IPS-NIHi7 (cell line): ENCODE results near the gene LAMTOR1.

Source experiments
- DNase-seq: peaks from one replicate; pipeline ENCODE4 v3.0.0; 2012; ENCODE audit warnings: mixed read lengths; ENCODE audit errors: extremely low spot score

Gene LAMTOR1

DNA sequence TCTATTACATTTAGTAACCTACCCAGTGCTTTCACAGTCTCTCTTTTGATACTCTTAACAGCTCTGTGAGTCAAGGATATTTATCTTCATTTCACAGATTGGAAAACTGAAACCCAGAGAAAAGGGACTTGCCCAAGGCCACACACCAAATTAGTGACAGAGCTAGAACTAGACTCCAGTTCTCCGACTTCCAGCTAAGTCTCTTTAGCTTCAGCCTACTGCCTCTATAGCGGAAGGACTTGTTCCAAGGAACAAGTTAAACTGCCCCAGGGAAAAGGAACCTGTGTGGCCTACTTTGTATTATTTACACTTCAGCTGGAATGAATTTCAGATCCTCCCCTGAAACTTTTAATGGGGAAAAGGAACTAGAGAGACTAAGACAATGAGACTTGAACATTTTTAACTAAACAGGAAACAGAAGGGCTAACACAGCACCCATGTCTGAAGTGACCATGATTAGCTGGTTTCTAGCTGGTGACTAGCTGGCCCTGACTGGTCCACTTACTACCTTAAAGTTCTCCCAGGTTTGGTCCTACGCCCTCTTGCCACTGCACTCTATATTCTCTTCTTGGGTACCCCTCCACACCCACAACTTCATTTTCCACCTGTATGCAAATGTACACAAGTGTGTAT, 21.2 kb downstream of the LAMTOR1 start:
- no peak for DNase-seq

- DNase-seq, result no peak
Measured at GRCh38 chr11:72081184-72081644, 21.9 kb downstream of the LAMTOR1 start.

- DNase-seq, result peak; percentile 91
Measured at GRCh38 chr11:72080326-72081183, 22.5 kb downstream of the LAMTOR1 start, which contains the start of the genes LRRC51 and NUMA1. LRRC51 (plus strand) TSS chr11:72080850; CDS start chr11:72089084, 8,234 bp downstream. NUMA1 (minus strand) TSS chr11:72080542; CDS start chr11:72035943, 44,599 bp downstream.

GRCh38 chr11:72079819-72080325, 23.2 kb downstream of the LAMTOR1 start:
- DNase-seq, result peak; percentile 54

DNA sequence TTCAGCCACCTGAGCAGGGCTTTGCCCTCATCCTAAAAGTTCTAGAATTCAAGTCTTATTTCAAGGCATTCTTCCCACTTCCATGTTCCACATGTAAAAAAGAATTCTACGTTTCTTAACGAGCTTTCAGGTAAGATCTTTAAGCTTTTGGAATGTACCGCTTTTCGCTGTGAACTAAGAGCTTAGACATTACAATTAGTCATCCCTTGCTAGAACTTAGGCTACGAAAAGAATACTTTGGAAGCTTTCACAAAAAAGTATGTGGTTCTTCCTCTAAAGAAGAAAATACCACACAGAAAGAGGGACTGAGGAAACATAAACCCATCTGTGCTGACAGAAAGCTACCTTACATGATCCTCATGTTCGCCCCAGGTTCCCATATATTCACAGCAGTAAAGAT, 24.6 kb downstream of the LAMTOR1 start:
- DNase-seq, result no peak

GRCh38 chr11:72075756-72076155, 27.3 kb downstream of the LAMTOR1 start:
- no peak for DNase-seq

GRCh38 chr11:72075109-72075508, 28.0 kb downstream of the LAMTOR1 start:
- DNase-seq, result no peak

- no peak for DNase-seq
Measured at GRCh38 chr11:72072348-72072747, 30.7 kb downstream of the LAMTOR1 start.

- no peak for DNase-seq
Measured at GRCh38 chr11:72070491-72070890, 32.6 kb downstream of the LAMTOR1 start.

DNA sequence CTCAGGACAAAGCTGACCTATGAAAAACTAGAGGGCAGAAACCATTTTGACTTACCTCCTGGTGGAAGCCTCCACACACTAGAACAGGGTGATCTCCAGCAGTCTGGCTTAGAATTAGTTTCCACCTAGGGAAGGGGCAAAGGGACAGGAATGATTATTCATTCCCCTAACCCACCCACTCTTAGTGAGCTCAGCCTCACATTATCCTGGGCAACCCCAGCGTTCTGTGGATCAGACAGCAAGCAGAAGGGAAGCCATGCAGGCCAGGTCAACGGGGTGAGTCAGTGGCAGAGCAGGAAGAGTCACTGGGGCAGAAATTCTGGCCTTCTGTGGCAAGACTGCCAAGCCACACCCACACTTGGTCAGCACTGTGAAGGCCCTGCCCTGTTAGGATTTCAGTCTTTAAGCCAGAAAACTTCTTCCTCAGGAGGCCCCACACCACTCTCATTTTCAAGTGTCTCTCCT, 33.3 kb downstream of the LAMTOR1 start:
- DNase-seq, result peak; percentile 35

DNA sequence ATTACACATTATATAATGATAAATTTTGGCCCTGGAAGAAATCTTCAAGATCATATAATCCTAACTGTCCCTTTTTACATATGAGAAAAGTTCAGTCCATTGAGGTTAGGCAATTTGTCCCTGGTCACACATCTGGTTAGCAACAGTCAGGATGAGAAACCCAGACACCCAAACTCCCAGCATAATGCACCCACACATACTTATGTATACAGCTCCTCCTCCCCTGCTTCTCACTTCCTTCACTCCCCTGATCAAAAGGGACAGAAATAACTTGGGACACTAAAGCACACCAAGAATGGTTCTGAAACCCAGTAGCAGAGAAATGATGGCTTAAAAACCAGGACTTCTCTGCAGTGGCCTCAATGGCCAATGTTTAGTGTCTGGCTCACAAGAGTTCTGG, 33.9 kb downstream of the LAMTOR1 start:
- no peak for DNase-seq

GRCh38 chr11:72067676-72068075, 35.4 kb downstream of the LAMTOR1 start:
- no peak for DNase-seq

GRCh38 chr11:72067266-72067665, 35.8 kb downstream of the LAMTOR1 start:
- no peak for DNase-seq

DNA sequence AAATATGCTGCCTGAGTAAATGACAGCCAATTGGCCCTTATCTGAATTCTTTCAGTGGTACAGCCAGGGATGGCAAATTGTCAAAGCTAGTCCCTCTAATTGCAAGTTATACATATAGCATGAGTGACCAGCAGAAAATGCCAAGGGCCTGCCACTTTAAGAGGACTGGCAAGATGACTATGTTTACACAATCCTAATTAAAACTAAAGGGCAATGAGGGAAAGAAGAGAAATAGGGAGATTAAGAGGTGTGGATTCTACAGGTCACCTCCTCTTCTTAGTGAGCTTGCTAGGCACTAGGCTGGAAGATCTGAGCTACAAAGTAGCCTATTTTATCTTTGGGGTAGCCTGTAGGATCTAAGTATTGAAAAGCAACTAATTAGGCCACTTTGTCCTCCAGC, 36.2 kb downstream of the LAMTOR1 start:
- no peak for DNase-seq

DNA sequence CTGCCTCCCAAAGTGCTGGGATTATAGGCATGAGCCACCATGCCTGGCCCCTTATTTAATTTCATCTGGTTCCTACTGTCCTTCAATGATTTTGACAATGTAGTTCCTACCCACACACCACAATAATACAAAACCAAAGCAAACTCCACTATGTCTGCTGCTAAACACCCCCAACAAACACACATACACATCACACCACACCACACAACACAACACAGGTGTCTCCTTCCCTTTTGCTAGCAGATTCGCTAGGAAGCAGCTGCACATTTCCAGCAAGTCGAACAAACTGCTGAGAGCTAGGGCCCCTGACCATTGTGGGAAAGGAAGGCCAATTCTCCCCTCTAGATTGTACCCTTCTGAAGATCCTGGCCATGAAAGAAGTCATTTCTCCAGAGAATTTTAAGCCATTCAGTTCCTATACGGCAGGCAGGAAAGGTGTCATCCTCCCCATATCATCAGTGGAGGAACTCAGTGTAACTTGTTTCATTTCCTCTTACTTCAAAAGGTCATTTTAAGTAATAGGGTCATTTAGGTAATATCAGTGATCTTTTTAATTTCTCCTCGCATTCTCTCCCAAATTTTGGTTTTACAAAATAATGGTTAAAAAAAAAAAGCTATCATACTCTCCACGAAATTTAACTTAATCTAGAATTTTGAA, 41.2 kb downstream of the LAMTOR1 start:
- no peak for DNase-seq

DNA sequence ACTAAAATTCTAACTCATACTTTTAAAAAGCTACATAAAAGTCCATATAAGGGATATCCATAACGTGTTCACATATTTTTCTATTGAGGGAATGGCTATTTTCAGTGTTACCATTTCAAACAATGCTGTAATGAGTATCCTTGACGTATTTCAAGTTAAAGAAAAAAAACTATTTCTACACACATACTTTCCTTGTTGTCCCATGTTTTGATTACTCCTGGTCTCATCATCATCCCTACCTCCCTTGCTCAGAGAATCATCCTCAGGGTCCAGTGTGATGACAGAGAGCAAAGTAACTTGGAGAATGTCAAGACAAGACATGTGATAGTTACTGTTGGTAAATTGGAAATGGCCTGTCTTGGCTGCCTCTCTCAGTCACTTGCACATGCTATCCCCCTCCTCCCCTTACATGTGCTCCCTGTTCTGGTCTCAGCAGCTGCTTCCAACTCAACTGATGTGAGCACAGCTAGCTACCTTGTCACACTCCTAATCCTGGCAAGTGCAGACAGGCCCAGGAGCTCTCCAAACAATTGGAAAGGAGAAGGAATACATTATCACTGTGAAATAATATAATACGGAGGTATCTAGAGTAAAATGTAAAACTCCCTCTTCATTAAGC, 44.6 kb downstream of the LAMTOR1 start:
- no peak for DNase-seq

DNA sequence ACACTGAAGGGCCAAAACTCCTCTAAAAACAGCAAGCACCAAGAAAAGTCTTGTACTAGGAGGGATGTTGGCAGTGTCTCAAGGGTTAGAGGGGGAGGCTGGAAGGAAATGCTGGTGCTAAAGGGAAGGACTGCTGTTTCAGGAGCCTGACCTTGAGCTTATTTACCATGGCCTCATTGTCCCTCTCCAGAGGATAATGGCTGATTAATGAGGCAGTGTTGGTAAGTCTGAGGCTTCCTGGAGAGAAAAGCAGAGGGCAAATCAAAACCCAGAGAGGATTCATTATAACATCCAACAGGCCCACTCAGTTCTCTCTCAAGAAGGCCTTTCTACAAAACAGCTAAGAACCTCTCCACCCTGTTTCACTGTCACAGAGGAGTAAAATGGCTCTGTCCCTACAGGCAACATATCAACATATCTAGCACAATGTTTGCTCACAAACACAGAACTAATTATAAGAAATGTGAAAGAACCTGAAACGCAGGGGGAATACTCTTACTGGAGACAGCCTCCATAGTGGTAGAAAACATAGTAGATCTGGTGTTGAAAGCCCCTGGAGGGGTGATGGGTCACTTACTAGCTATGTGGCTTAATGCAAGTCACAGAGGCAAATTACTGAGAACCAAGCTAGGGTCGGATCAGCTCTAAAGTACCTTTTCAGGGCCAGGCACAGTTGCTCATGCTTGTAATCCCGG, 54.2 kb downstream of the LAMTOR1 start:
- DNase-seq, result no peak
